Kidney (tissue), 14 donors: ENCODE data around the gene SYNE1. TPM values are rescaled to one million over a fixed set of nuclear protein-coding genes. Genes with fewer than 3 reads are reported as not detected.

Experiments
- DNase-seq, 5 donors: peaks; one replicate each; pipeline ENCODE4 v3.0.0-alpha.2; 2013 to 2020
- FAIRE-seq: peaks from 2 replicates; lab custom pipeline; 2012; peaks lifted over from hg19 to GRCh38; lab: Jason Lieb, UNC
- H3K27ac ChIP-seq, 2 donors: one replicate each; pipeline ENCODE4 v1.7.0; 2013; ENCODE audit warnings: low read depth in 2 of 2, low read length in 2 of 2, inconsistent platforms in 1 of 2
- H3K27me3 ChIP-seq: one replicate; pipeline ENCODE4 v1.7.1; 2013; ENCODE audit warnings: low read length, inconsistent platforms; ENCODE audit not compliant: control insufficient read depth, insufficient read depth
- H3K36me3 ChIP-seq, 3 donors: one replicate each; pipeline versions ENCODE4 v1.7.0 to v1.7.1; 2013; ENCODE audit warnings: low read length in 3 of 3, control low read depth in 1 of 3, inconsistent platforms in 1 of 3; ENCODE audit not compliant: insufficient read depth in 3 of 3, control insufficient read depth in 2 of 3
- H3K4me1 ChIP-seq, 3 donors: one replicate each; pipeline versions ENCODE4 v1.7.0 to v1.7.1; 2013; ENCODE audit warnings: low read length in 3 of 3, inconsistent platforms in 1 of 3, low read depth in 1 of 3; ENCODE audit not compliant: control insufficient read depth in 2 of 3, insufficient read depth in 2 of 3
- H3K4me3 ChIP-seq, 3 donors: one replicate each; pipeline versions ENCODE4 v1.7.0 to v1.8.1; 2013; ENCODE audit warnings: low read length in 3 of 3, control low read depth in 1 of 3, inconsistent platforms in 1 of 3
- H3K9ac ChIP-seq, 3 donors: one replicate each; pipeline versions ENCODE4 v1.7.0 to v1.7.1; 2013; ENCODE audit warnings: low read length in 3 of 3, control low read depth in 1 of 3, inconsistent platforms in 1 of 3
- H3K9me3 ChIP-seq, 3 donors: one replicate each; pipeline versions ENCODE4 v1.7.0 to v1.7.1; 2013; ENCODE audit warnings: low read length in 3 of 3, control low read depth in 1 of 3, inconsistent platforms in 1 of 3; ENCODE audit not compliant: control insufficient read depth in 2 of 3, insufficient read depth in 1 of 3
- intact Hi-C: fragments of 100-400 bp; cut with DNase I; formaldehyde crosslinking; loops from one replicate; pipeline ENCODE4 v1.11.1; 2022
- polyA plus RNA-seq: library from polyadenylated mRNA; stranded (reverse); fragments of 350-450 nt; fragmentation: Illumina TruSeq; extraction: RNeasy Lipid Tissue Mini Kit (QIAGEN cat#74804); gene quantifications from one replicate; pipeline ENCODE4 v1.2.3, GENCODE V29; 2014; ENCODE audit warnings: low read depth, low replicate concordance; ENCODE audit not compliant: insufficient read depth
- total RNA-seq: library from RNA; stranded (reverse); fragmentation: NEBNext Ultra II Directional; extraction: Animal tissue kit (Norgen Biotek cat#: 25700); gene quantifications from one replicate; pipeline ENCODE4 v1.2.1, GENCODE V29; 2021
- TF ChIP-seq, protein P1 (sequence below): IDR thresholded peaks from 3 replicates; pipeline ENCODE4 v1.5.1; 2012; ENCODE audit warnings: mild to moderate bottlenecking, moderate library complexity, borderline replicate concordance; ENCODE audit not compliant: insufficient read depth; ENCODE audit errors: extremely low read depth
- donor health status: control.
- donor health status: control.
- donor health status: control.
- donor health status: control.
- donor health status: control.
- donor health status: DM: yes; HTN: yes; CAD: no.
- donor health status: Normal renal cell carcinoma (clear cell type).

Gene SYNE1
- total and polyA plus RNA-seq, 2 donors from 2014 or later, result 47.8 to 216 TPM

- Histone ChIP-seq H3K4me1 (no peaks in the 10 kb centered on the region), H3K9ac (no peak overlapping the region), H3K27ac (no peak overlapping the region), H3K9me3 (no peaks in the 10 kb centered on the region), H3K36me3 (peaks cover 2 to 32% (median 24%) of the 10 kb centered on the region in 3 donors), H3K4me3 (no peak overlapping the region), H3K27me3 (no peaks in the 10 kb centered on the region)
- DNase-seq, result peak in 1 of 5 donors; percentile 76
- intact Hi-C loops, result no loop called here
- no peak for FAIRE-seq
- TF ChIP-seq, protein P1, sequence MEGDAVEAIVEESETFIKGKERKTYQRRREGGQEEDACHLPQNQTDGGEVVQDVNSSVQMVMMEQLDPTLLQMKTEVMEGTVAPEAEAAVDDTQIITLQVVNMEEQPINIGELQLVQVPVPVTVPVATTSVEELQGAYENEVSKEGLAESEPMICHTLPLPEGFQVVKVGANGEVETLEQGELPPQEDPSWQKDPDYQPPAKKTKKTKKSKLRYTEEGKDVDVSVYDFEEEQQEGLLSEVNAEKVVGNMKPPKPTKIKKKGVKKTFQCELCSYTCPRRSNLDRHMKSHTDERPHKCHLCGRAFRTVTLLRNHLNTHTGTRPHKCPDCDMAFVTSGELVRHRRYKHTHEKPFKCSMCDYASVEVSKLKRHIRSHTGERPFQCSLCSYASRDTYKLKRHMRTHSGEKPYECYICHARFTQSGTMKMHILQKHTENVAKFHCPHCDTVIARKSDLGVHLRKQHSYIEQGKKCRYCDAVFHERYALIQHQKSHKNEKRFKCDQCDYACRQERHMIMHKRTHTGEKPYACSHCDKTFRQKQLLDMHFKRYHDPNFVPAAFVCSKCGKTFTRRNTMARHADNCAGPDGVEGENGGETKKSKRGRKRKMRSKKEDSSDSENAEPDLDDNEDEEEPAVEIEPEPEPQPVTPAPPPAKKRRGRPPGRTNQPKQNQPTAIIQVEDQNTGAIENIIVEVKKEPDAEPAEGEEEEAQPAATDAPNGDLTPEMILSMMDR, result no peak
These were observed 327.5 kb downstream of the SYNE1 start for GRCh38 chr6:152309648-152310047.

- DNase-seq (no peak), FAIRE-seq (no peak)
- intact Hi-C loops, result no loop called here
- H3K27me3 ChIP-seq, result no peaks in the 10 kb centered on the region
- peaks cover 2 to 28% (median 24%) of the 10 kb centered on the region in 3 donors for H3K36me3 ChIP-seq
- no peaks in the 10 kb centered on the region for H3K9me3 ChIP-seq
- no peak overlapping the region for H3K27ac ChIP-seq
- TF ChIP-seq, protein P1, result no peak
- no peak overlapping the region for H3K9ac ChIP-seq
- no peak overlapping the region for H3K4me3 ChIP-seq
- H3K4me1 ChIP-seq, result no peaks in the 10 kb centered on the region
These were observed 328.2 kb downstream of the SYNE1 start for GRCh38 chr6:152309006-152309405.

- intact Hi-C loops, result no loop called here
- Histone ChIP-seq H3K9ac (no peak overlapping the region), H3K27me3 (no peaks in the 10 kb centered on the region), H3K27ac (no peak overlapping the region), H3K4me1 (no peaks in the 10 kb centered on the region), H3K9me3 (no peaks in the 10 kb centered on the region), H3K36me3 (peaks cover 2 to 28% (median 24%) of the 10 kb centered on the region in 3 donors), H3K4me3 (no peak overlapping the region)
- TF ChIP-seq, protein P1, result no peak
- FAIRE-seq (no peak), DNase-seq (no peak)
These were observed 328.9 kb downstream of the SYNE1 start for GRCh38 chr6:152308306-152308705.

DNA sequence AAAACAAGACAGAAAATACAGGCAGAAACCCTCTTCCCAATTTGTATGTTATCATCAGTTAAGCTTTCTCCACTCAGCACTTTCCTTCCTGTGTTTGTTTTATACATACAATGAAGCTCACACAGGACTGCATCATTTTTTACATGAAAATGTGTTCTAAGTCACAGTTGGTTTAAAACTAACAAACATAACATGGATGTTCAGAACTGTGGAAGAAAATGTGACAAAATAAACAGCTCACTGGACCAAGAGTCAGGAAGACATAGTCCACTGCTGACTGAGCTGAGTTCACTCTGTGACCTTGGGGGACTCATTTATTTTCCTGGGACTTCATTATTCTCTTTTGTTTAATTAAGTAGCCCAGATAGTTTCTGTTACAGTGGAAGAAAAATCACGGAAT, 331.5 kb downstream of the SYNE1 start:
- Histone ChIP-seq H3K9ac (no peak overlapping the region), H3K27me3 (no peaks in the 10 kb centered on the region), H3K27ac (peak overlapping the region in 1 of 2 donors; percentile 36), H3K9me3 (no peaks in the 10 kb centered on the region), H3K4me1 (peaks cover 0 to 9% (median 5%) of the 10 kb centered on the region in 3 donors), H3K4me3 (no peak overlapping the region), H3K36me3 (peaks cover 0 to 24% (median 22%) of the 10 kb centered on the region in 3 donors)
- DNase-seq (peak in 1 of 5 donors; percentile 19), FAIRE-seq (no peak)
- TF ChIP-seq, protein P1, result no peak
- intact Hi-C loops, result no loop called here
